ENCODE measurements around the gene CNTNAP5.

The CNTNAP5 gene

DNA sequence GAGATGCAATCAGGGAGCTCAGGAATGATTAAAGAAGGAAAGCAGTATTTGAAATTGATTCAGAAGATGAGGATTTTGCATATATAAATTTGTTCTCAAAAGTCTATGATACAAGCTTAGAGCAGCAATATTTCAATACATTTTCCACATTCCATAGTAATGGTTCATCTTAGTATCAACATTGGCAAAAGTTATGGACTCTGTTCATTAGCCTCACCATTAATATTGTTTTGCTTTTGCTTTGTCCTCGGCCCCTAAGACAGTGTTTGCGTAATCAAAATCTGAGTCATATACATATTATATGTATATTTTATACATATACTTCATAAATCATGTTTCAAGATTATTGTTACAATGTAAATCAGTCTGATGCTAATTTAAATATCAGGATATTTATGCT lies 176.6 kb downstream of the CNTNAP5 start:
- TF ChIP-seq, protein P1, sequence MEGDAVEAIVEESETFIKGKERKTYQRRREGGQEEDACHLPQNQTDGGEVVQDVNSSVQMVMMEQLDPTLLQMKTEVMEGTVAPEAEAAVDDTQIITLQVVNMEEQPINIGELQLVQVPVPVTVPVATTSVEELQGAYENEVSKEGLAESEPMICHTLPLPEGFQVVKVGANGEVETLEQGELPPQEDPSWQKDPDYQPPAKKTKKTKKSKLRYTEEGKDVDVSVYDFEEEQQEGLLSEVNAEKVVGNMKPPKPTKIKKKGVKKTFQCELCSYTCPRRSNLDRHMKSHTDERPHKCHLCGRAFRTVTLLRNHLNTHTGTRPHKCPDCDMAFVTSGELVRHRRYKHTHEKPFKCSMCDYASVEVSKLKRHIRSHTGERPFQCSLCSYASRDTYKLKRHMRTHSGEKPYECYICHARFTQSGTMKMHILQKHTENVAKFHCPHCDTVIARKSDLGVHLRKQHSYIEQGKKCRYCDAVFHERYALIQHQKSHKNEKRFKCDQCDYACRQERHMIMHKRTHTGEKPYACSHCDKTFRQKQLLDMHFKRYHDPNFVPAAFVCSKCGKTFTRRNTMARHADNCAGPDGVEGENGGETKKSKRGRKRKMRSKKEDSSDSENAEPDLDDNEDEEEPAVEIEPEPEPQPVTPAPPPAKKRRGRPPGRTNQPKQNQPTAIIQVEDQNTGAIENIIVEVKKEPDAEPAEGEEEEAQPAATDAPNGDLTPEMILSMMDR (IDR thresholded peaks at IDR 0.05): no peak
- no peak for TF ChIP-seq ZFX (IDR thresholded peaks at IDR 0.05; ENCODE audit: borderline replicate concordance)
- no peak overlapping the region for H3K27ac ChIP-seq

DNA sequence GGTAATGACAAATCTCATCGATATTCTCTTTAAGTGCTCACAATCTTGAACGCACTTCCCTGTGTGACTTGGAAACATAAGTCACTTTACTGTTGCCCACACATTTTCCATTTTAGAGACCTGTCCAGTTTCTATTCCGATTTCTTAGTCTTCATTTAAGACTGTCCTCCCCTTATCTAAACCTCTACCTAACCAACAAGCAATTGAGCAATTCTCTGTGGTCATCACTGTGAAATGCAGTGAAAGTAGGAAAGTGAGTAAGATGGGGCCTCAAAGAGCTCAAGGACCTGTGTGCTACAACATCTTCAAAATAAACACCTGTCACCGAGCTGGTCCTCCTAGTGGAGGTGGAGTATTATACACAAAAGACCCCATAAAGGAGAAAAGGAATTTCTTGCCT lies 184.4 kb downstream of the CNTNAP5 start:
- H3K27ac ChIP-seq: no peak overlapping the region
- TF ChIP-seq, protein P1 (IDR thresholded peaks at IDR 0.05): no peak
- TF ChIP-seq ZFX (IDR thresholded peaks at IDR 0.05; ENCODE audit: borderline replicate concordance): no peak

DNA sequence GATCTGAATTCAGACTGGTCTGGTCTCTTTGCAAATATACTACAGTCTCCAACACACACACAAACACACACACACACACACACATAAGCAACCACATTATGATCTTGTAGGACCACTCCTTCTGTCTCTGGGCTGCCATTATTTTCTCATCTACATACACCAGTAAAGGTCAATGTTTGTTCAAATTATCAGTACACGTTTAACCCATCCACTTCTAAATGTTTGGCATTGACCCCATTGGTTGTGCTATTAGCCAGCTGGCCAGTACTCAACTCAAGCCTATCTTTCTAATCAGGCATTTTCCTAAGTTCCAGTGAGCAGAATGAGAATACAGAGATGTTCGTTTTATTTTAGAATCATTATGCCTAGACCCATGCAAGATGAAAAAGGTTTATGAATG lies 186.4 kb downstream of the CNTNAP5 start:
- TF ChIP-seq, protein P1 (IDR thresholded peaks at IDR 0.05): no peak
- no peak for TF ChIP-seq ZFX (IDR thresholded peaks at IDR 0.05; ENCODE audit: borderline replicate concordance)
- no peak overlapping the region for H3K27ac ChIP-seq

DNA sequence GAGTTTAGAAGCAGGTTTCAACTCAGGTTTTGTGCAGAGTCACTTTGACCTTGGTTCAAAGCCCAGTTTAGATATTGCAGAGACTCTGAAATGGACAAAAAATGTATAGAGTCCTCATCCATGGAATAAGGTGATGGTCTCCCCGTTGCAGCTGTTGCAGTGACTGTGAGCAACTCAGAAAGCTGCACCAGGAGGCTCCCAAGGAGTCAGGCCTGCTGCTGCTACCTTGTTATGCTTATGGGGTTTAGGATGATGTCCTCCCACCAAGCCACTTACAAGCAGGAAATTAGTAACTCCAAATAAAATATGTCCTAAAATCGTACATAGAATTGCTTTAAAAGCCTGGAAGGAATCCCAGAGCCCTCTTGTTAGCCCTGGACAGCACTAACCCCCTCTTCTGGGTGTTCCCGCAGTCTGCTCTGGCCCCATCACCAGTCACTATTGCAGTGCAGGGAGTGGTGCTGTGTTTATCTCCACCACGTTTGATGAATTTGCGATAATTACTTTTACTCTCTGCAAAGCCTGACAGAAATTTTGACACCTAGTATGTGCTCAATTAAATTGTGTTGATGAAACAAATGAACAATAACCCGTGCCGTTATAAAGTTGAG lies 189.0 kb downstream of the CNTNAP5 start:
- TF ChIP-seq, protein P1 (IDR thresholded peaks at IDR 0.05): no peak
- TF ChIP-seq ZFX (IDR thresholded peaks at IDR 0.05; ENCODE audit: borderline replicate concordance): no peak

DNA sequence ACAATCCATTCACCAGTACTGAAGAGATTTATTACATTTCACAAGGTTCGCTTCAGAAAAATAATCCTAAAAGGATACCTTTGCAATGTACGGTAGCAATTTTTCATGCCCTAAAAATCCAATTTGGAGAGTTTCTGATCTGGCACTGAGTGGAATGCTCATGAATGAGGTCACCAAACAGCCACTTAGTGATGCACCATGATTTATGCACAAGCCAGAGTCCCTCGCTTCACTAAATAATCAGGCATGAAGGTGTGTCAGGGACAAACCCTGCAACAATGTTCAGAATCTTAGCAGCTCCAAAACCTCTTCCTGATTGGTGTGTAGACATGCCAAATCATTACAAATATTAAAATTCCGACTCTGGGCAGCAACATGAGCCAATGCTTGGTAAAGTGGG lies 221.1 kb downstream of the CNTNAP5 start:
- no peak for TF ChIP-seq ZFX (IDR thresholded peaks at IDR 0.05; ENCODE audit: borderline replicate concordance)
- H3K27ac ChIP-seq: no peak overlapping the region

More for the DNA sequence above, 189.0 kb downstream of the CNTNAP5 start:
- no peak overlapping the region for H3K27ac ChIP-seq

DNA sequence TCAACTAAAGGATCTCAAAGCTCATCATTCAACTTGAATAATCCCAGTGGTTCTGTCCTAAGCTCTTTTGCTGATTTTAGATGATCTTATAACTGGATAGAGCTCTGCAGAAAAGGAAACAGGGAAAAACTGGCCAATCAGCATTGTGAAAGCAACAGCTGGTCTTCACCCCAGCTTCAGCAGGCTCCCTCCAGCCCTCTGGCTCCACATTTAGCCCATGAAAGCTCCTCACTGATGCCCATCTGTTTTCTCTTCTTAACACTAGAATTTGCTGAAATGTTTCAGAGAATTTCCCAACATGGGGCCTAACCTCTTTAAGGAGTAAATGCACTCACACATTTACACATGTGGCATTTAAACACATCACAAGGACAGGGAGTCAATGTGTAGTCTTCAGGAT lies 223.3 kb downstream of the CNTNAP5 start:
- TF ChIP-seq, protein P1 (IDR thresholded peaks at IDR 0.05): no peak
- no peak for TF ChIP-seq ZFX (IDR thresholded peaks at IDR 0.05; ENCODE audit: borderline replicate concordance)
- no peak overlapping the region for H3K27ac ChIP-seq

DNA sequence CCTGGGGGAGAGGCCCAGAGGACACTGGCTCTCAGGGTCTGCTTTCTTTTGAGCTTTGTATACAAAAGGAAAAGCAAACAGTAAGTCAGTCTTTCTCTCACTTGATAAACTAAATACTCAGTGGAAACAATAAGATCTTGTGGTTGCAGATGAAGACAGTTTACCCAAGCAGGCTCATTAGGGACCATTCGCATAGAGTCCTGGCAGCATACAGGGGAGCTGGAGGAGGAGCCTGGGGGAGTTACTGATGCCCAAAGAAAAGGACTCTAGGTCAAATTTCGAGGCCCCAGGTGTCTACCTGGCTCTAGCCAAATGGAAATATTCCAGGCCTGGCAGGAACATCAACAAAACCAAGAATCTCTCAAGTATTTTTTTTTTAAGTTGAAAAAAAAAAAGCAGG lies 225.3 kb downstream of the CNTNAP5 start:
- TF ChIP-seq, protein P1 (IDR thresholded peaks at IDR 0.05): no peak
- TF ChIP-seq ZFX (IDR thresholded peaks at IDR 0.05; ENCODE audit: borderline replicate concordance): no peak
- no peak overlapping the region for H3K27ac ChIP-seq

DNA sequence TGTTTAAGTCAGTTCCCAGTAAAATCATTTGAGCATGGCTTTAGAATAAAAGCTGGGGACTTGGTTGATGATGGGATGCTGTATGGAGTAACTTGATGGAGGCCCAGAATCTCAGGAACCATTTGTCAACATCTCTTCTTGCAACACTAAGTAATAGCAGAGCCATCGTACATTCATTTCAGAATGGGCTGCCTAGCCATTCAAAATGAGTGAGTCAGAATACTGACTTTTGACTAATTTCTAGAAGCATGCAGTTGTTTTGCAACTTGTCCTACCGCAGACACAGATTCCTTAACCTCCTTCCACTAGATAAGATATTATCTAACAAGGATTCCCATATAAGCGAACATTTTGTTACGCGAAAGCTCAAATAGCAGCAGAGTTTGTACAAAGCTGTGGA lies 229.5 kb downstream of the CNTNAP5 start:
- no peak overlapping the region for H3K27ac ChIP-seq
- no peak for TF ChIP-seq ZFX (IDR thresholded peaks at IDR 0.05; ENCODE audit: borderline replicate concordance)
- TF ChIP-seq, protein P1 (IDR thresholded peaks at IDR 0.05): no peak
